HT1080 (cell line): ENCODE results near the gene LUC7L3. TPM values are rescaled to one million over a fixed set of nuclear protein-coding genes. Genes with fewer than 3 reads are reported as not detected.

Experiments used
- small RNA-seq: library from RNA; depleted of rRNA; stranded (forward); fragments of <200 nt; gene quantifications from one replicate; pipeline ENCODE3, GENCODE V24; 2014
- total RNA-seq: library from RNA; depleted of rRNA; stranded (reverse); fragments of >200 nt; shearing (Covaris generic); gene quantifications from 2 replicates; pipeline ENCODE4 v1.2.3, GENCODE V29; 2014; rRNA removed

The LUC7L3 gene
- total RNA-seq, 1 experiment from 2014 or later, result 45.9 TPM

Small RNA genes lying within 50 kb of the gene (small RNA-seq; reads per million reads assigned to genes)
- gene AC005921.1 (not detected), gene MIR8059 (not detected), gene RF00019 (not detected)

Other genes starting within 250 kb of the LUC7L3 start
- gene RSAD1, start 240.7 kb upstream of the LUC7L3 start, total RNA-seq, result 28.8 and 30.4 TPM in 2 replicates
- not detected in 2 replicates for gene MYCBPAP, start 211.2 kb upstream of the LUC7L3 start, total RNA-seq
- not detected in 2 replicates for gene EPN3, start 186.9 kb upstream of the LUC7L3 start, total RNA-seq
- gene SPATA20, start 172.4 kb upstream of the LUC7L3 start, total RNA-seq, result 51.3 and 51.6 TPM in 2 replicates
- 0.03 and 0.40 TPM in 2 replicates for gene CACNA1G, start 158.9 kb upstream of the LUC7L3 start, total RNA-seq
- gene ABCC3, start 84.7 kb upstream of the LUC7L3 start, total RNA-seq, result 6.4 and 9.1 TPM in 2 replicates
- 30.1 and 37.3 TPM in 2 replicates for gene ANKRD40, start 11.7 kb upstream of the LUC7L3 start, total RNA-seq
- gene ANKRD40CL, start 47.9 kb downstream of the LUC7L3 start, total RNA-seq, result not detected in 2 replicates
- gene WFIKKN2, start 116.0 kb downstream of the LUC7L3 start, total RNA-seq, result not detected in 2 replicates
- 2.8 and 15.0 TPM in 2 replicates for gene TOB1, start 146.8 kb downstream of the LUC7L3 start, total RNA-seq